IMR-90 (cell line): ENCODE measurements around the gene ADRA2B. TPM values are rescaled to one million over a fixed set of nuclear protein-coding genes. Genes with fewer than 3 reads are reported as not detected.

Source experiments
- ATAC-seq: fragments of 200-7000 bp; cut with Tn5 transposase; 2 replicates; pipeline ENCODE4 v1.9.1; 2020; ENCODE audit warnings: low read depth, mild to moderate bottlenecking, moderate library complexity
- BruUV-seq: library from RNA; stranded (reverse); fragments of 400-500 nt; replicated peaks from 2 replicates; lab custom pipeline; 2021; lab: Mats Ljungman, UMichigan
- CTCF ChIA-PET: fragments of 300-600 bp; formaldehyde crosslinking; extraction: SDS; loops from one replicate; lab custom pipeline; 2021; ENCODE audit warnings: antibody characterized with exemption; lab: Yijun Ruan, JAX
- POLR2A ChIA-PET: fragments of 300-600 bp; sonication (Branson Sonifier 250); formaldehyde crosslinking; loops from one replicate; lab custom pipeline; 2022; ENCODE audit warnings: antibody characterized with exemption; ENCODE audit not compliant: unreplicated experiment; lab: Charles Lee
- DNase-seq: peaks from one replicate; pipeline ENCODE4 v3.0.0; 2013
- H2AFZ ChIP-seq: replicated peaks from 2 replicates; pipeline ENCODE3; 2013; ENCODE audit warnings: low read length, mild to moderate bottlenecking; ENCODE audit not compliant: poor library complexity
- H2AK5ac ChIP-seq: 2 replicates; pipeline ENCODE4 v1.6.1; 2013; ENCODE audit warnings: low read depth, low read length, inconsistent platforms
- H2AK9ac ChIP-seq: replicated peaks from 2 replicates; pipeline ENCODE3; 2013; ENCODE audit warnings: mild to moderate bottlenecking, low read depth, low read length, moderate library complexity; ENCODE audit not compliant: poor library complexity
- H2BK120ac ChIP-seq: 2 replicates; pipeline ENCODE4 v1.6.1; 2013; ENCODE audit warnings: low read depth, low read length, inconsistent platforms
- H2BK15ac ChIP-seq: 3 replicates; pipeline ENCODE4 v1.6.1; 2013; ENCODE audit warnings: low read depth, low read length, inconsistent platforms
- H2BK20ac ChIP-seq: 2 replicates; pipeline ENCODE4 v1.6.1; 2013; ENCODE audit warnings: low read depth, mild to moderate bottlenecking, inconsistent platforms, low read length, moderate library complexity
- H2BK5ac ChIP-seq: 2 replicates; pipeline ENCODE4 v1.6.1; 2013; ENCODE audit warnings: mild to moderate bottlenecking, low read depth, low read length, inconsistent platforms; ENCODE audit not compliant: poor library complexity, severe bottlenecking
- H3K14ac ChIP-seq: replicated peaks from 2 replicates; pipeline ENCODE4 v1.6.1; 2013; ENCODE audit warnings: low read depth, low read length, inconsistent platforms
- H3K18ac ChIP-seq: 2 replicates; pipeline ENCODE4 v1.6.1; 2013; ENCODE audit warnings: low read depth, low read length, control low read depth
- H3K23ac ChIP-seq: 2 replicates; pipeline ENCODE4 v1.6.1; 2013; ENCODE audit warnings: low read depth, low read length, inconsistent platforms
- H3K27ac ChIP-seq: 2 replicates; pipeline ENCODE4 v1.5.1; 2013; ENCODE audit warnings: mild to moderate bottlenecking, control low read depth, low read length; ENCODE audit not compliant: insufficient read depth
- H3K27me3 ChIP-seq: 2 replicates; pipeline ENCODE4 v1.6.1; 2013; ENCODE audit warnings: low read length; ENCODE audit not compliant: control insufficient read depth, insufficient read depth
- H3K36me3 ChIP-seq: 2 replicates; pipeline ENCODE4 v1.6.1; 2013; ENCODE audit warnings: low read length, mixed read lengths; ENCODE audit not compliant: control insufficient read depth, insufficient read depth
- H3K4ac ChIP-seq: 2 replicates; pipeline ENCODE4 v1.6.1; 2013; ENCODE audit warnings: low read depth, low read length, inconsistent platforms
- H3K4me1 ChIP-seq: 2 replicates; pipeline ENCODE4 v1.6.1; 2013; ENCODE audit warnings: low read length, mixed read lengths; ENCODE audit not compliant: control insufficient read depth, insufficient read depth
- H3K4me2 ChIP-seq: 2 replicates; pipeline ENCODE4 v1.6.1; 2013; ENCODE audit warnings: low read depth, mild to moderate bottlenecking, control low read depth, low read length, moderate library complexity
- H3K4me3 ChIP-seq: 2 replicates; pipeline ENCODE4 v1.5.1; 2013; ENCODE audit warnings: low read depth, mild to moderate bottlenecking, control low read depth, low read length, moderate library complexity; ENCODE audit not compliant: insufficient read depth
- H3K56ac ChIP-seq: 2 replicates; pipeline ENCODE4 v1.6.1; 2013; ENCODE audit warnings: low read length, inconsistent platforms; ENCODE audit not compliant: insufficient read depth; ENCODE audit errors: extremely low read depth
- H3K79me1 ChIP-seq, 2 experiments: 2 replicates each; pipeline ENCODE4 v1.6.1; 2013; ENCODE audit warnings: low read length in 2 of 2, inconsistent platforms in 1 of 2, low read depth in 1 of 2
- H3K9ac ChIP-seq: 2 replicates; pipeline ENCODE4 v1.6.1; 2013; ENCODE audit warnings: low read depth, low read length, control low read depth
- H3K9me1 ChIP-seq: 2 replicates; pipeline ENCODE4 v1.6.1; 2013; ENCODE audit warnings: low read length, inconsistent platforms; ENCODE audit not compliant: insufficient read depth
- H3K9me3 ChIP-seq: 2 replicates; pipeline ENCODE4 v1.6.1; 2013; ENCODE audit warnings: low read length; ENCODE audit not compliant: control insufficient read depth, insufficient read depth
- H4K20me1 ChIP-seq: 2 replicates; pipeline ENCODE4 v1.6.1; 2013; ENCODE audit warnings: low read length, inconsistent platforms; ENCODE audit not compliant: insufficient read depth
- H4K5ac ChIP-seq: 2 replicates; pipeline ENCODE4 v1.6.1; 2013; ENCODE audit warnings: mild to moderate bottlenecking, low read depth, low read length, control low read depth
- H4K8ac ChIP-seq, 2 experiments: 2 replicates each; pipeline ENCODE4 v1.6.1; 2013; ENCODE audit warnings: low read depth in 2 of 2, low read length in 2 of 2, control low read depth in 1 of 2, inconsistent platforms in 1 of 2
- H4K91ac ChIP-seq: 2 replicates; pipeline ENCODE4 v1.6.1; 2013; ENCODE audit warnings: low read depth, low read length, inconsistent platforms; ENCODE audit not compliant: insufficient read depth
- BHLHE40 ChIP-seq: fragments of 150-350 bp; IDR thresholded peaks from 2 replicates; pipeline ENCODE4 v1.6.1; 2016; ENCODE audit warnings: mild to moderate bottlenecking, low read depth, low read length
- CEBPB ChIP-seq: IDR thresholded peaks from 2 replicates; pipeline ENCODE4 v1.6.1; 2012; ENCODE audit warnings: low read depth, low read length, improper control_type of control experiment
- CHD1 ChIP-seq: IDR thresholded peaks from 2 replicates; pipeline ENCODE4 v1.6.1; 2012; ENCODE audit warnings: low read depth, low read length, improper control_type of control experiment
- FOS ChIP-seq: fragments of 150-350 bp; IDR thresholded peaks from 2 replicates; pipeline ENCODE4 v1.6.1; 2016; ENCODE audit warnings: low read depth, low read length
- MAFK ChIP-seq: IDR thresholded peaks from 2 replicates; pipeline ENCODE4 v1.6.1; 2012; ENCODE audit warnings: low read depth, low read length, improper control_type of control experiment
- MAZ ChIP-seq: IDR thresholded peaks from 2 replicates; pipeline ENCODE4 v1.6.1; 2012; ENCODE audit warnings: low read depth, mild to moderate bottlenecking, low read length, improper control_type of control experiment, moderate library complexity, borderline replicate concordance
- MXI1 ChIP-seq: IDR thresholded peaks from 2 replicates; pipeline ENCODE4 v1.6.1; 2012; ENCODE audit warnings: low read depth, mild to moderate bottlenecking, low read length, moderate library complexity, borderline replicate concordance
- NFE2L2 ChIP-seq: fragments of 150-350 bp; IDR thresholded peaks from 2 replicates; pipeline ENCODE4 v1.6.1; 2016; ENCODE audit warnings: low read depth, mild to moderate bottlenecking, low read length
- POLR2A ChIP-seq: IDR thresholded peaks from 2 replicates; pipeline ENCODE4 v1.6.1; 2012; ENCODE audit warnings: mild to moderate bottlenecking, low read depth, low read length
- RAD21 ChIP-seq: IDR thresholded peaks from 2 replicates; pipeline ENCODE4 v1.6.1; 2012; ENCODE audit warnings: low read length, improper control_type of control experiment
- RCOR1 ChIP-seq: IDR thresholded peaks from 2 replicates; pipeline ENCODE4 v1.6.1; 2012; ENCODE audit warnings: mild to moderate bottlenecking, low read length, improper control_type of control experiment; ENCODE audit not compliant: insufficient replicate concordance
- RFX5 ChIP-seq: IDR thresholded peaks from 2 replicates; pipeline ENCODE4 v1.8.0; 2012; ENCODE audit warnings: low read depth, mild to moderate bottlenecking, low read length, moderate library complexity
- SMC3 ChIP-seq: fragments of 150-350 bp; IDR thresholded peaks from 2 replicates; pipeline ENCODE4 v1.6.1; 2016; ENCODE audit warnings: low read depth, mild to moderate bottlenecking, antibody characterized with exemption, low read length, moderate library complexity
- WGBS, 2 experiments: methylation state at CpG; one replicate each; pipeline versions ENCODE4 v1.1.5 to v1.1.7; 2013; ENCODE audit warnings: missing lambda C conversion rate in 2 of 2; ENCODE audit not compliant: insufficient read length in 1 of 2; ENCODE audit errors: extremely low coverage in 2 of 2; 5-methylcytosine and 5-hydroxymethylcytosine counted together
- dilution Hi-C: fragments of 300-500 bp; cut with HindIII; formaldehyde crosslinking; loops from one replicate; pipeline ENCODE4 v1.14.3; 2018; ENCODE audit warnings: low sequenced_read_pairs; ENCODE audit not compliant: unreplicated experiment
- in situ Hi-C: fragments of 300-500 bp; cut with MboI; formaldehyde crosslinking; loops from 3 replicates; pipeline ENCODE4 v1.14.3; 2019; ENCODE audit warnings: low sequenced_read_pairs, inconsistent platforms, mixed read lengths
- intact Hi-C: fragments of 100-400 bp; cut with micrococcal nuclease; formaldehyde crosslinking; loops from 2 replicates; pipeline ENCODE4 v1.10.0; 2022
- polyA plus RNA-seq, 3 experiments: library from polyadenylated mRNA; depleted of rRNA; stranded (reverse); fragments of >200 nt; gene quantifications; 2 replicates each; pipeline ENCODE4 v1.2.3, GENCODE V29; 2012; ENCODE audit warnings: low replicate concordance in 1 of 3
- total RNA-seq: library from RNA; depleted of rRNA; stranded (reverse); fragments of >200 nt; gene quantifications from 2 replicates; pipeline ENCODE4 v1.2.3, GENCODE V29; 2012
- TF ChIP-seq, protein P1 (sequence below): fragments of 150-350 bp; IDR thresholded peaks from 2 replicates; pipeline ENCODE4 v1.6.1; 2017; ENCODE audit warnings: mild to moderate bottlenecking, antibody characterized with exemption, low read length, low read depth
- TF ChIP-seq, protein P2 (sequence below): fragments of 150-350 bp; IDR thresholded peaks from 2 replicates; pipeline ENCODE4 v1.6.1; 2016; ENCODE audit warnings: low read depth, mild to moderate bottlenecking, low read length, moderate library complexity, borderline replicate concordance
- TF ChIP-seq, protein P3 (sequence below): conservative IDR thresholded peaks from 2 replicates; pipeline ENCODE4 v1.5.1; 2012; ENCODE audit warnings: mild to moderate bottlenecking, low read depth, low read length, improper control_type of control experiment

ADRA2B gene
- total and polyA plus RNA-seq, 2 of the 4 experiments (the other 2 are of a cell fraction): not detected

DNA sequence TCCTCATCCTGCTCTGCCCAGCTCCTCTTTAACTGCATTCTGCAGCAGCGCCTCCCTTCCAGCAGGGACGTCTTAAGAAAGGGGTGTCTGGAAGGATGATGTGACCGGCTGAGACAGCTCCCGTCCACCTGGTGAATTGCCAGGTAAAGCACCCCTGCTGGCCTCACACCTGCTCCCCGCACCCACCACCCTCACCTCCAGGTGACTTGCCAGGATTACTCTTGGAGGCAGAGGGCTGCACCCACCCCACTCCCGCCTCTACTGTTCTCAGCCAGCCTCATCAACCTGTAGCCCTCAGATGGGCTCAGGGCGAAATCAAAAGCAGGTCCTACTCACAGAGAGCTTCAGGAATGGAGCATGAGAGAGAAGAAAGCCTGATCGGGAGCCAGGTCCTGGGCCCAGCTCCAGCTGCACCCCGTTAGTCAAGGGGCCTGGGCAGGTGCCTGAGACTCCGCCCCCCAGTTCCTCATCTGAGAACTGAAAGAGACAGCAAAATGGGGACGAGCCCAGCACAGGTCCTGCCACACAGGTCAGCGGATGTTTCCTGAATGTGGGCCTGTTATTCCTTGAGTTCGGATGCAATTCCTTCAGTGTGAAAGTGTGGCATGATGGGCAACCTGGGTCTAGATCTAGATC lies 5.6 kb downstream of the ADRA2B start:
- Histone ChIP-seq H4K91ac (no peak overlapping the region), H2AK9ac (no peak overlapping the region), H3K4me1 (no peaks in the 10 kb centered on the region; the same call in 1 of the 2 replicates), H2BK5ac (no peak overlapping the region), H3K9me1 (no peaks in the 10 kb centered on the region), H2AFZ (no peak overlapping the region), H3K36me3 (no peaks in the 10 kb centered on the region), H4K5ac (no peak overlapping the region), H2BK20ac (no peak overlapping the region), H3K27me3 (peaks cover 75% of the 10 kb centered on the region), H4K8ac (no peak overlapping the region), H3K4me2 (no peak overlapping the region), H3K14ac (no peak overlapping the region), H3K9me3 (peaks cover 3% of the 10 kb centered on the region), H3K18ac (no peak overlapping the region), H3K79me1 (no peaks in the 10 kb centered on the region), H2BK120ac (no peak overlapping the region), H3K4ac (no peak overlapping the region), H3K56ac (no peak overlapping the region), H4K20me1 (no peaks in the 10 kb centered on the region), H2AK5ac (no peak overlapping the region), H2BK15ac (no peak overlapping the region), H3K4me3 (no peak overlapping the region), H3K27ac (no peak overlapping the region), H3K23ac (no peak overlapping the region), H3K9ac (no peak overlapping the region)
- BruUV-seq: no TSS peak
- intact Hi-C loops (no loop called here), in situ Hi-C loops (loop anchor here (25.0 kb wide), 1 partner anchor 98 kb away; no protein-coding TSS in a partner anchor), dilution Hi-C loops (no loop called here)
- no peak for ATAC-seq
- DNase-seq: no peak
- POLR2A ChIA-PET: no interaction called here
- 86% methylated on average over 2 of the region's 13 CpGs; no CpG with 5 or more reads in 1 of the 2 experiments for WGBS, 2 experiments
- TF ChIP-seq CEBPB (no peak), NFE2L2 (no peak), MAFK (no peak), RCOR1 (no peak), SMC3 (no peak), RFX5 (no peak), CHD1 (no peak), BHLHE40 (no peak), FOS (no peak), MAZ (no peak), RAD21 (no peak), MXI1 (no peak), POLR2A (no peak)
- TF ChIP-seq, protein P1, sequence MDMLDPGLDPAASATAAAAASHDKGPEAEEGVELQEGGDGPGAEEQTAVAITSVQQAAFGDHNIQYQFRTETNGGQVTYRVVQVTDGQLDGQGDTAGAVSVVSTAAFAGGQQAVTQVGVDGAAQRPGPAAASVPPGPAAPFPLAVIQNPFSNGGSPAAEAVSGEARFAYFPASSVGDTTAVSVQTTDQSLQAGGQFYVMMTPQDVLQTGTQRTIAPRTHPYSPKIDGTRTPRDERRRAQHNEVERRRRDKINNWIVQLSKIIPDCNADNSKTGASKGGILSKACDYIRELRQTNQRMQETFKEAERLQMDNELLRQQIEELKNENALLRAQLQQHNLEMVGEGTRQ: no peak
- TF ChIP-seq, protein P2, sequence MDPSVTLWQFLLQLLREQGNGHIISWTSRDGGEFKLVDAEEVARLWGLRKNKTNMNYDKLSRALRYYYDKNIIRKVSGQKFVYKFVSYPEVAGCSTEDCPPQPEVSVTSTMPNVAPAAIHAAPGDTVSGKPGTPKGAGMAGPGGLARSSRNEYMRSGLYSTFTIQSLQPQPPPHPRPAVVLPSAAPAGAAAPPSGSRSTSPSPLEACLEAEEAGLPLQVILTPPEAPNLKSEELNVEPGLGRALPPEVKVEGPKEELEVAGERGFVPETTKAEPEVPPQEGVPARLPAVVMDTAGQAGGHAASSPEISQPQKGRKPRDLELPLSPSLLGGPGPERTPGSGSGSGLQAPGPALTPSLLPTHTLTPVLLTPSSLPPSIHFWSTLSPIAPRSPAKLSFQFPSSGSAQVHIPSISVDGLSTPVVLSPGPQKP: no peak
- TF ChIP-seq, protein P3, sequence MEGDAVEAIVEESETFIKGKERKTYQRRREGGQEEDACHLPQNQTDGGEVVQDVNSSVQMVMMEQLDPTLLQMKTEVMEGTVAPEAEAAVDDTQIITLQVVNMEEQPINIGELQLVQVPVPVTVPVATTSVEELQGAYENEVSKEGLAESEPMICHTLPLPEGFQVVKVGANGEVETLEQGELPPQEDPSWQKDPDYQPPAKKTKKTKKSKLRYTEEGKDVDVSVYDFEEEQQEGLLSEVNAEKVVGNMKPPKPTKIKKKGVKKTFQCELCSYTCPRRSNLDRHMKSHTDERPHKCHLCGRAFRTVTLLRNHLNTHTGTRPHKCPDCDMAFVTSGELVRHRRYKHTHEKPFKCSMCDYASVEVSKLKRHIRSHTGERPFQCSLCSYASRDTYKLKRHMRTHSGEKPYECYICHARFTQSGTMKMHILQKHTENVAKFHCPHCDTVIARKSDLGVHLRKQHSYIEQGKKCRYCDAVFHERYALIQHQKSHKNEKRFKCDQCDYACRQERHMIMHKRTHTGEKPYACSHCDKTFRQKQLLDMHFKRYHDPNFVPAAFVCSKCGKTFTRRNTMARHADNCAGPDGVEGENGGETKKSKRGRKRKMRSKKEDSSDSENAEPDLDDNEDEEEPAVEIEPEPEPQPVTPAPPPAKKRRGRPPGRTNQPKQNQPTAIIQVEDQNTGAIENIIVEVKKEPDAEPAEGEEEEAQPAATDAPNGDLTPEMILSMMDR: no peak
- CTCF ChIA-PET: no interaction called here
